ENCODE data around the gene TOX2.

The TOX2 gene

DNA sequence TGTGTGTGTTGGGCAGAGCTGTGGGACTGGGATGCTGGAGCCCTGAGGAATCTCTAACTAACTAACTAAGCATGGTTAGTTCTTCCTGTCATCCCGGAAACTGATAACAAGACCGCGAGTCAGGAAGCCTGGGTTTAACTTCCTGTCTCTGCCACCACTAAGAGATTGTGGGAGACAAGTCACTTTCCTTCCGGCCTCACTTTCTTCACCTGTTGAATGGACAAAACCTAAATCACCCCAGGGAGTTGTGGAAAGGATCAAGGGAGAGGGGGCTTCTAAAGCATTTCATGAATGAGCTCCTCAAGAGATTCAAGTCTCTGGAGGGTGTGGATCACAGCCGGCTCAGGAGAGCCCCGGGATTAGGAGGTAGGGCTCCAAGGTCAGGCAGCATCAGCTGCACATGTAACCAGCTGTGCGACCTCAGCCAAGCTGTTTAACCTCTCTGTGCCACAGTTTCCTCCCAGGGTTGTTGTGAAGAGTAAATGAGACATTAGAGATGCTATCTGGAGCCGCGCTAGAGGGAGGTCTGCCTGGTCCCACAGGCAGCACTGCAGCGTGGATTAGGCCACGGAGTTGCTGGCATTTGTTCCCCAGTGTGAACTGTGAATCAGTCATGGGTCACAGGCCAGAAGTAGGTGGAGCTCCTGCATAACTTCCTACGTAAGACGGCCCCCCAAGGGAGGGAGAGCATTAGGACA is 105.1 kb downstream of the TOX2 start:
- DNase-seq (ENCODE audit: low spot score) = no peak

DNA sequence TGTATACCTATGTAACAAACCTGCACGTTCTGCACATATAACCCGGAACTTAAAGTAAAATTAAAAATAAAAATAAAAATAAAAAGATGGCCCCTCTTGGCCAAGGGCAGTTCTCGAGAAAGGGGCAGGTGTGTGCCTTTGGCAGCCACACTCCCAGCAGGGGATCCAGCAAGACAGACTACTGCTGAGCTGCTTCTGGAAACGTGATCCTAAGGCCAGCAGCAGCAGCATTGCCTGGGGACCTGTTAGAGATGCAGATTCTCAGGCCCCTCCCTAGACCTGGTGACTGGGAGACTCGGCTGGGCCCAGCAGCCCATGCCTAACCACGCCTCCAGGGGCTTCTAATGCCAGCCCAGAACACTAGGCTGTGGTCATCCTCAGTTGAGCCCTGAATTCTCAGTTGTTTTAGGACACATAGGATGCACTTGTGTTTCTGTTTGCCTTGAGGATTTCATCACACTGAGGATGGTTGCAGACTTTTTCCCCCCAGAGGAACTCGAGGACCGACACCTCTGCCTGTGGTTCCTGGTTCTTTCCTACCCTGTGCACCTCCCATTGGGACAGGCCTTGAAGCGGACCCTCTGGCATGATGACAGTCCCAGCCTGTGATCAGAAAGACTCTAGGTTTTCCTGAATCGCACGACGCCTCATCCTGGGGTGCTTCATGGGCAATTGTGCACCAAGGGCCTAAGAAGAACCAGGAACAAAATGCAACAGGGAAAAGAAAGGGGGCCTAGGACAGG is 105.9 kb downstream of the TOX2 start:
- DNase-seq (ENCODE audit: low spot score) = no peak

DNA sequence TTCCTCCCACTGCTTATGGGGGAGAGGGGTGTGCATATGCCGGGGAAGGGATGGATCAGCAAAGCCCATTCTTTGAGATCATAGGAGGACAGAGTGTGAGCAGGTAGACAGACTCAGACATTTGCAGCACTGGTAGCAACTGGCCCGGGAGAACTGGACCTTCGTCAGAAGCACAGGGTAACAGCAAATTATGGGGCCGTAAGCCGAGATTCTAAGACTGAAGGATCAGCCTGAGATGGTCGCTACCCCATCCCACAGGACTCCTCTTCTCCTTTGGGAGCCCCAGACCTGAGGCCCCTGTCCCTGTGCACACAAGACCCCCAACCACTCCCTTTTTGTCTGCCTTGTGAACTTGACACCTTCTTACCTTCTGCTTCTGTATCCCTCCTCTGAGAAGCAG is 106.5 kb downstream of the TOX2 start:
- no peak for DNase-seq (ENCODE audit: low spot score)

DNA sequence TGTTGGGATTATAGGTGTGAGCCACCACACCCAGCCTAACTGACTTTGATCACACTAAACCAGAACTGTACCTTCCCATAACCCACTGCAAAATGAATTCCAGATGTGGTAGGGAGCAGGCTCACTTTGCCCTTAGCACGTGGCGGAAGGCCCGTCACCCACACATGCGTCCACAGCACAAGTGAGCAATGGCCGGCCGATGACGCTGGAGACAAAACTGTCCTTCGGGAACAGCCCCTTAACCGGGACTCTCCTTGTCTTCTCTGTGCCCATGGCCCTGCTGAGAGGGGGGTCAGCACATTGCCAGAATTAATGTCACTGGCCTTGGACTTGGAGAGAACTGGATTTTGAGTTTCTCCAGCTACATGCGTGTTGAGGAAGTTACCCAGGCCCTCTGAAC is 107.2 kb downstream of the TOX2 start:
- no peak for DNase-seq (ENCODE audit: low spot score)

DNA sequence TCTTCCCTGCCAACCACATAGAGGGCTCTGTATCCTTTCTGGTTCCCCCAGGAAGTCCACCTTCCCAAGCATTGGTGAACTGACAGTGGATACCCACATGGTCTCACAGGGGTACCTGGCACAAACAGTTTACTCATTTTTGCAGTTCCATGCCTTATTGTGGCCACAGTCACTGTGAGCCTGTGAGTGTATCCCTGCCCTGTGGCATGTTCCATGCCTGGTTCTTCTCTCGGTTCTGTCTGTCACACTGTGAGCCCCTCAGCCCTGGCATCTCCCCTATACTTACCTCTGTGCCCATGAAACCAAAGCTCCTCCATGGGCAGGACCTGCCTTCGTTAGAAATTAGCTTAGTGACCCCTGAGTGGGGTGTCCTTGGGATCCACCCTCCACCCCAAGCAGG is 107.8 kb downstream of the TOX2 start:
- DNase-seq (ENCODE audit: low spot score) = no peak

DNA sequence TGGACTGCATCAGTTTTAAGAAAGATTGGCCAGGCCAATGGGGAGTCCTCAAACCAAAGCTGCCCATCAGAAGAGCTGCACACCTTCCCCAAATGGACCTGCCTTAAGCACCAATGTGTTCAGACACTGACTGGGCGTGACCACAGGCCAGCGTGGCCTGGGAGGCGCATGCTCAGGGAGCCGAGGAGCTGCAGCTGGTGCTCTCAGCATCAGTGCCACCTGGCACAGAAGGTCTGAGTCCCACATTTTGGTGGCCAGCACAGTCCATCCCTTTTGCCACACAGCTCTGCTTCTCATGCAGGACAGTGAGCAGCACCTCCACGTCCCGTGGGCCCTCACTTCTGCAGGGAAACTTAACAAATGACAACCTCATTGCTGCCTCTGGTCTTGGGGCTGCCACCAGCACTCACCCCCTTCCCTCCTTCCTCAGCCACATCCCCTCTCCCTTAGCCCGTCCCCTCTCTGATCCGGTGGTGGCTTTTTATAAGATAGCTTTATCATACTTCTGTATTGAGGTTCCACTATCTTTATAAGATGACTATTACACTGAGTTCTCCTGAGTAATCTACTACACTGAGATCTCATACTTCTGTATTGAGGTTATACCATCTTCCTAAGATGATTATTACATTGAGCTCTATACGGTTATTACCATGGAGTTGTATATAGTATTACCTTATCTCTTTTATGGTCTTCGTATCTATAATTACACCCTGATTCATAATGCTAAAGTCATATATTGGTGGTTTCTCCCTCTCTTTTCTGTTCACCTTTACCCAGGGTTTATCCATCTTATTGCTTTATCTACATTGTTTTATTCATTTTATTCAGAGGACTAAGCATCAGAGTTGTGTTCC is 109.1 kb downstream of the TOX2 start:
- DNase-seq (ENCODE audit: low spot score) = no peak

DNA sequence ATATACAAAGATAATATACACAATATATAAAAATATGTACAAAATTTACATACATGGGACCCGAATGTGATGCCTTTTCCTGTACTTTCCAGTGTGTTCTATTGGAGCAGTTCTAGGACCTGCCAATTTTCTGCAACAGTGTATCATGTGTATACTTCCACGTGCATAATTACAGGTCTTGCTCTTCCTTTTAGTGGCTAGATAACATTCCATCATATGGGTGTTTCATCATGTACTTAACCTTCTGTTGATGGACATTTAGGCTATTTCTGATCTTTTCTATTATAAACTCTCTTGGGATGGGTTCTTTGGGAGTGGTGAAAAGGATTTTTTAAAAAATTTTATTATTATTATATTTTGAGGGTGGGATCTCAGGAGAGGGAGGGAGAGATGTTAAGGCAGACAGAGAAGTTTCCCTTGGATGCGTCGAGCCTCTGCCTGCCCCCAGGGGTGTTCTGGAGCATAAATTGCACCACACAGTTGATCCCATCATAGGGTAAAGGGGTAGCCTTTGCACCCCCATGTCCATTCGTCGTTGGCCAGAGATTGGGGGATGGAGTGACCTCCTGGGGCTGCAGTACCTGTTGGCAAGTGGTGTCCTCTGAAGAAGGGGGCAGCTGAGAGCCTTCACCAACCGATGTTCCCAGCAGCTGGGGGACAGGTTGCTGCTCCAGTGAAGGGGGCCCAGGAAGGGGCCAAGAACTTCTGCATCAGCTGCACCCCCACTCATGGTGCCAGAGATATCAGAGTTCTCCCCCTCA is 110.3 kb downstream of the TOX2 start:
- DNase-seq (ENCODE audit: low spot score) = no peak

DNA sequence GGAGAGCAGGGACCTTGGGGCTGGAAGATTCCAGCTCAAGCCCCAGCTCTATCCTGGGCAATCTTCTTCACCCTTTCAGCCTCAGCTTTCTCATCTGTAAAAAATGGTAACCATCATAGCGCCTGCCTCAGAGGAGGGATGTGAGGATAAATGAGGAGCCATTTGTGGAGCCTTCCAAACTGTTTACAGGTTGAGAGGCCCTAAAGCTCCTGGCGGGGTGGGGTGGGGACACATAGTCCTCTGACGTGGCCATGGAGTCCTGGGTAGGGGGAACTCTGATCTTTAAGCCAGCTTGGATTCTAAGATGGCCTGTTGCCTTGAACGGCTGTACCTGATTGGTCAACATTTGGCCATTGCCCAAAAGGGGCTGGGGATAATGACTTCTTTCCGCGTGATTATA is 111.1 kb downstream of the TOX2 start:
- DNase-seq (ENCODE audit: low spot score) = no peak

DNA sequence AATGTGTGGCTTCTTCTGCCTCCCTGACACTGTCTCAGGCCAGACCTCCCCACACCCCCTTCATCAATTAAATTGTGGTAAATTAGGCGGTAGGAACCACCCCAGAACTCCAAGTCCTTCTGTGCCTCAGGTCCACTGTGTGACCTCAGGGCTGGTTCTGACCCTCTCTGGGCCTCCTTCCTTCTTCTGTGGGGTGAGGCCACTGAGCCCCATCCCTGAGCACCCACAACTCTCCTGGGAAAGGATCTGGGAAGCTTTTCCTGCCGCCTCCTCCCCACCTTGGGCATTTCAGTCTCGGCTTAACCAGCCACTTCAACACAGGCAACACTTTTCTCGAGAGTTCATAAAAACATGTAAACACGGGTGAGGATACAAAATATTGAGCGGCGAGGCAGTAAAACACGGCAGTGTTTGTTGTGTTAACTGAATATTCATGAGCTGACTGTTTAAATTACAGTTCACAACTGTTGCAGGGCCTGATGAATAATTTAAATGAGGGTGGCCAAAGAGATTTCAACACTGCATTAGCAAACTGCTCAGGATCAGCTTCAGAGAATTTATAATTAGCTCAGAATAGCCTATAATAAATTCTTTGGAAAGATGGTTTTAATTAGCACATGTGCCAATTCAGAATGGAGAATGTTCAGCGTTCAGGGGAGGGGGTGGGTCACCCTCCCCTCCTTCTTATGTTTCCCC is 112.1 kb downstream of the TOX2 start:
- no peak for DNase-seq (ENCODE audit: low spot score)

DNA sequence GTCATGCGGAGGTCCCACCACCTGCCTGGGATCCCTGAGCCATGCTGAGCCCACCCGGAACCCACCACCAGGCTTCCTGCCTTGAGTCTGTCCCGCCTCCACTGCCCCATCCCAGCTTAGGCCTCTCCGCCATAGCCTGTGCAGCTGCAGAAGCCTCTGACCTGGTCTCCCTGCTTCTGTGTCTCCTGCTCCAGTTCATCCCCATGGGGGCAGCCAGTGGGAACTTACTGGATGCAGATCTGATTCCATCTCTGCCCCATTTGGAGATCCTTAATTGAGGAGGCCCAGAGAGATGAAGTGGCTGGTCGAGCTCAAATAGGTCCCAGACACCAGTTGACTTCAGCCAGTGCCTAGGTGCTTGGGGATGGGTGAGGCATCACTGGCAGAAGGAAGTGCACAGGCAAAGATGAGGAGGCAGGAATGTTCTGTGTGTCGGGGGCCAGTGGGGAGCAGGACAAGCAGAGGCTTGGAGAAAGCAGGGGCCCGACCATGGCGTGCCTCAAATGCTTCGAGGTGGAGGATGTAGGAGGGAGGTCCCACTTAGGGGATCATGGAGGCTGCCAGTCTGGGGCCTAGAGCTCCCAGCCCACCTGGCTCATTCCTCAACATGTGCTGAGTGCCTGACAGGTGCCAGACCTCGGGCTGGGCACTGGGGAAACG is 112.8 kb downstream of the TOX2 start:
- no peak for DNase-seq (ENCODE audit: low spot score)

DNA sequence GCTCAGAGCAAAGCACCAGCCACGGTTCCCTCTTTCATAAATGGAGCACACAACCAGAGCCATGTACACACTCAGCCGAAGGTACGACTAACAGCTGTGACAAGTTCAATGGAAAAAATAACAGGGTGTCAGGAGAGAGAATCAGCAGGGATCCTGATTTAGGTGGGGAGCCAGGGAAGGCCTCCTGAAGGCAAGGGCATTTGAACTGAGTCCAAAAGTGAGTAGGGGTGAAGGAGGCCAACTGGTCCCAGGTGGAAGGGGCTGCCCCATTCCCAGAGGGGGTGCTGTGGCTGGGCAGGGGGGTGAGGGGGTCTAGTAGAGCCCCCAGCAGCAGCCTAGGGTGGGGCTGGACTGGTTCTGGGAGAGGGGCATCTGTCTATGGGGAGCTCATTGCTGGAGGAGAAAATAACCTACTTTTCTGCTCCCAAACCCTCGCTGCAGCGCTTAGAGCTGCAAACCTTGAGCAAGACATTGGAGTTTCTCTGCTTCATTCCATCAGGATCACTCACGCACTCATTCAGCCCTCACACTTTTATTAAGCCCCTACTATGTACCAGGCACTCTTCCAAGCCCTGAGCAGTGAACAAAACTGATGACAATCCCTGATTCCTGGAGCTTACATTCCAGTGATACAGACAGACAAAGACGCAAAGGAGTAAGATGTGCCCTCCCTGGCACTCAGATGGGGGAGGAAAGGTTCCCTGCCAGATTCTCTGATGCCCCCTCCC is 113.5 kb downstream of the TOX2 start:
- no peak for DNase-seq (ENCODE audit: low spot score)

DNA sequence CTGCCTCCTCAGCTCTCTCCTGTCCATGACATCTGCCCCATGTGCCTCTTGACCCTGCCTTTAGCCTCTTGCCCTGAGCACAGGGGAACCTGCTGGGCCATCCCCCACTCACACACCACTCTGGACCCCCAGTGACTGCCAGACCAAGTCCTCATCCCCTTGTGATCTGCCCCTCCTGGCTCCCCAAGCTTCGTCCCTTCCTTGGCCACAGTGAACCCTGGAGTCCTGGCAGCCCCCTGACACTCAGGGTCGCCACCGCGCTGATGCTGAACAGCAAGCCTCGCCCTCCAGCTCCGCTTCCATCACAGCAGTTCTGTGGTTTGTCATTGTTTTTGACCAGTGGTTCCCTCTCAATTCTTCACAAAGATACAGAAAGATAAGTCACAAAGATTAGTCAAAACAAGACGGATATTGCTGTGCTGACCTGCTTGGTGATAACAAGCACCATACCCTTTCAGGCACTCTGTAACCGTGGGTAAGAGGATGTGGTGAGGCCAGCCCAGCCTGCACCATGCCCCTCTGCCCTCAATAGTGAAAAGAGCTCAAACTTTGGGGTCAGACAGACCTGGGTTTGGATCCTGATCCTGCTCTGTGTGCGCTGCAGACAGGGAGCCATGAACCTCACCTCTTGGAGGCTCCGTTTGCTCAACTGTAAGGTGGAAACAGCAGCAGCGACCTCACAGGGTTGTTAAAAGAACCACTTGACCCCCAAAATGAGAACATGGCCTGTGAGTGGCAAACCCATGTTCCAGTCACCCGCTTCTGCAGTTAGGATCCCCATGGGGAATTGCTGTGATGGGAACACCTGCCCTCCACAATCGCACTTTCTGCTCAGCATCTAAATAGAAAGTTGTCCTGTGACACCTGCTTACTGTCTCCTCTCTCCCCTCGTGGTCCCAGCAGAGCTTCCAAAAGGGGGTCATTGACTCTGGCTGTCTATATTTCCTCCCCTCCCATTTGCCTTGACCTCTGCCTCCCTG is 114.5 kb downstream of the TOX2 start:
- DNase-seq (ENCODE audit: low spot score) = no peak

DNA sequence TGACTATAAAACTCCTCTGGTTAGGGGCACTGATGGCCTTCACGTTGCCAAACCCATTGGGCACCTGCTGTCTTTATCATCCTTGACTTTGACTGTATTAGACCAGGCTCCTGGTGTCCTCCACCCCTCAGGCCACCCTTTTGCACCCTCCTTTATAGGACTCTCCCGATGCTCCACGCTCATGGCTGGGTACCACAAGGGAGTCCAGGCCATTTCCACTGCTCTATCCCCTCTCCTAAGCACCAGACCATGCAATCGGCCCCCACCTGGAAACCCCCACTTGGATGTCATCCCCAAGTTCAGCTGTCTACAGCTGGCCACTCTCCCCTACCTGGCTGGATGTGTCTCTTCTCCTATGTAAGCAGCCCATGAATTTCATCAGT is 115.2 kb downstream of the TOX2 start:
- no peak for DNase-seq (ENCODE audit: low spot score)

DNA sequence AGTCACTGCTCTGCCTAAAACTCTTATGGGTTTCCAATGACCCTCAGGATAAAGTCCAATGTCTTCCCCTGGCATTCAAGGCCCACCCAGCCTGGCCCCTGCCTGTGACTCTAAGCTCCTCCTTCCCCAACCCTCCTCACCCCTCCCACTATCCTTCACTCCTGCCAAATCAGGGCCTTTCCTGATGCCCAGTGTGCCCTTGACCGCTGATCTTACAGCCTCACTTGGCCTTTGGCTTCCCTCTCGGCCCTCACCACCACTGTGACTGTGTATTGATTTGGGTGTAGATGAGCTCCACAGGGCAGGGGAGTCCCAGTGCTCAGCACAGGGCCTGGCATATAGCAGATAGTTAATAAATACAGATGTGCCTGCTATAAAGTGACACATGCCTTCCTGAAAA is 115.7 kb downstream of the TOX2 start:
- no peak for DNase-seq (ENCODE audit: low spot score)

DNA sequence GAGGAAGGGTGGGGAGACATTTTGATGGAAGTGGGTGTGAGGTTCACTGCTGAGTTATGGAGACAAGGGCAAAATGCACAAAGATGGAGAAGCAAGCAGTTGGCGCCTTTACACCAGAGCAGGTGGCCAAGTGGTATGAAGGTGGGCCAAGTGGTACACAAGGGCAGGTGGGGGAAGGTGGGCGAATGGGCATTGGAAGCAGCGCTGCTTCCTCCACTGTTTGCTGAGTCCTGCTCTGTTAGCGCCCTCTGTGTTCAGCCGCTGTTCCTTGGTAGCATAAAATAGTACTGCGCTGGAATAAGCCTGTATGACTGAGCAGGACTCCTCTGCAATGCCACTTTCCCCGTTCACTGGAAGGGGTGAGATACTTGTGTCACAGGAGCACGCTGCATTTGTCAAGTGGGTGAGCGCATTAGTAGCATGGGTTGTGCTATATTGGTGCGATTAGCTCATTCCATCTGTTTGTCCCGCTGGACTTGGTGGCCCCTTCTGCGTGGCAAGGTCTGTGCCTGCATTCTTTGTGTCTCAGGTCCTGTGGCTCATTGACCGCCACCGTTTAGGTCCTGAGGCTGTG is 116.4 kb downstream of the TOX2 start:
- DNase-seq (ENCODE audit: low spot score) = no peak

DNA sequence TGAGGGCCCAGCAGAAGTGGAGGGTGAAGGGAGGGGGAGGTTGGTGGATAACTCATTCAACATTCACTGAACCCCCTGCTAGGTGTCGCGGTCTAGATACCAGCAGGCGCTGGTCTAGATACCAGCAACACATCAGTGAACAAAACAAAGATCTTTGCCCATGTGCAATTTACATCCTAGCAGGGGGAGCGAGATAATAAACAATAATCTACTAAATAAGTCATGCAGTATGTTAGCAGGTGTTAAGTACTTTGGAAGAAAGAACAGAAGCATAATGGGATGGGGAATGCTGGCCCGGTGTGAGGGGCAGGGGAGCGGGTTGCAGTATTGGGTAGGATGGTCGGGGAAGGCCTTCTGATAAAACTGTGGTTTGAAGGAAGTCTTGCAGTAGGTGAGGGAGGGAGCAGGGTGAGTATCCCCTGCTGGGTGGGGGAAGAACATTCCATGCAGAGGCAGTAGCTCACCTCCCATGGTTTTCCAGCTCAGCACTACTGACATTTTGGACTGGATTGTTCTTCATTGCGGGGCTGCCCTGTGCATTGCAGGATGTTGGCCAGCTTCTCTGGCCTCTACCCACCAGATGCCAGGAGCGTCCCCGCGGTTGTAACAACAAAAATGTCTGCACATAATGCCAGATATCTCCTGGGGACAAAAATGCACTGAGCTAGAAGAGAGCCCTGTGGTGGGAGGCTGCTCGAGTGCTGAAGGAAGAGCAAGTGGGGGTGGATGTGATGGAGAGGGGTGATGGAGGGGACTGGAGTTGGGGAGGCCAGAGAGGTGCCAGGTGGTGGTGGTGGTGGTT is 117.3 kb downstream of the TOX2 start:
- no peak for DNase-seq (ENCODE audit: low spot score)

DNA sequence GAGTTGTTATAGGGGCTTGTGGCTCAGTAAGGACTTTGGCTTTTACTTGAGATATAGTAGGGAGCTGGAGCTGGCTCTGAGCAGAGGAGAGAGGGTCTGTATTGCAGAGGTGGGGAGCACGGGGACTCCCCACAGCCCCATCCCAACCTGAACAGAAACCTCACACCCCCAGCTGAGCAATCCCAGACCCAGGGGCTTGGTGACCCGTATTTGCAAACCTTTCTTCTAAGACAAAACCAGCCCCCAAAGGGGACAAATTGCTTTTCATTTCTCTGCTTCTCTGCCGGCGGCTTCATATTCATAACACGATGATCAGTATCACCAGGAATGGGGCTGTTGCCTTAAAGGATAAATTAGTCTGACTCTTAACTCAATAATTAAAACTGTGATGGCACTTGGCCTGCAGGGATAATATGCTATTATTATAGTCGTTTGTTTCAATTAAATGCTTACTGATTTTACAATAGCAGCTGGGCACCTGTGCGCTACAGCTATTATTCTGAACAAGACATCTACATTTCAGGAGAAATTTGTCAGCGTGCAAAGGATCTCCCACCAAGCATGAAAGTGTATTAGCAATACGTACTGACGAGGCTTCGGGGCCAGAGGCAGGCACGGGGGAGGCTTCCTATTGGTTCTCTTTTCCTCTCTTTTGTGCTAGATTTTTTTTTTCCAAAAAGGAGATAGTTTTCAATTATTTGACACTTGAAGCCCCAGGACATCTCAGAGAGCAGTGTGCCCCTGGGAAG is 118.1 kb downstream of the TOX2 start:
- DNase-seq (ENCODE audit: low spot score) = no peak

Data from cerebellar cortex (tissue), 1 donor.